ENCODE results near the gene PTPRN2. TPM values are rescaled to one million over a fixed set of nuclear protein-coding genes. Genes with fewer than 3 reads are reported as not detected.
A peak's percentile ranks its signal among the peaks of the same experiment; 100 is the strongest.

PTPRN2 gene
- polyA plus RNA-seq, 1 of the 3 experiments (the other 2 are of a cell fraction) = 4.0 TPM

DNA sequence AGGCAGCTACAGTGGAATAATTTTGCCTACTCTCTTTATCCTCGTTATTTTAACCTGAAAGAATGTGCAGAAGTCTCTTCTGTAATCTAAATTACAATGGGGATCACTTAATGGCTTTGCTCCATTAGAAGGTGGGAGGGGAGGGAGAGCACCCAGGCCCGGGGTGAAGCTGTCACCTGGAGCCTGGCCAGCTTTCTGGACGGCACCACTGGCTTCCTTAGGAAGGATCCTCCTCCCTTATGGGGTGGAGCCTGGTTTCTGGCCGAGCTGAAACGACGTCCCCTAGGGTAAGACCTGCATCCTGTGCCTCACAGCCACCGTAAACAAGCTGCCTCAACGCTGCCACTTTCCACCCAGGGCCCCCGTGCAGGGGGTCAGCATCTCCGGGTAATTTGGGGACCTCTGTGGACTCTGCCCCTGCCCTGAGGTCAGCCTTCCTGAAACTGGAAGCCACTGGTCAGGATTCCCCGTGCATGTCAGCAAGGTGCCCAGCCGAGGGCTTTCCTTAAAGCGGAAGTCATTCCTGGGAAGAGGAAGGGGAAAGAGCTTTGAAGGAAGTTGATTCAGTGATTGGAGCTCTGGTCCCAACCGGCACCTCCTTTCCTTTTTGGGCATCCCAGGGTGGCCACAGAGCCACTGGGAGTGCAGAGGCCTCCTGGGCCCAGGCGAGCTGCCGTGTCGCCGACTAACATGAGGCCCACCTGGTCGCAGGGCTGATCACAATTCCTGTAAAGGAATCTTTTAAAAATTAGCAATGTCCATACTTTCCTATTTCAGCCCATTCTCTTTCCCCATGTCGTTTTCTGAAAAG, 681.8 kb downstream of the PTPRN2 start:
- Histone ChIP-seq H3K9ac (no peak overlapping the region), H3F3A (replicated peaks; ENCODE audit: insufficient read depth) (no peaks in the 10 kb centered on the region), H2AFZ (ENCODE audit: low read depth) (no peak overlapping the region), H3K9me2 (no peaks in the 10 kb centered on the region), H3K36me3 (replicated peaks in 1 of 2; ENCODE audit: control insufficient read depth in 1 of 2, insufficient read depth in 2 of 2, low read length in 1 of 2) (no peaks in the 10 kb centered on the region), H3K27me3 (ENCODE audit: insufficient read depth) (no peaks in the 10 kb centered on the region), H3K4me2 (no peak overlapping the region), H3K4me1 (ENCODE audit: control insufficient read depth in 1 of 2, insufficient read depth in 2 of 2, low read depth in 1 of 2, low read length in 1 of 2) (peaks cover 0 to 12% of the 10 kb centered on the region in 2 experiments; a peak in 1 of 4 replicates), H3K79me2 (ENCODE audit: insufficient read depth) (no peaks in the 10 kb centered on the region), H3K9me3 (no peaks in the 10 kb centered on the region), H3K27ac (ENCODE audit: low read depth in 2 of 2, low read length in 1 of 2) (no peak overlapping the region; a peak in 1 of 4 replicates), H3K4me3 (ENCODE audit: low read depth in 2 of 2, low read length in 1 of 2) (no peak overlapping the region), H4K20me1 (ENCODE audit: insufficient read depth) (no peaks in the 10 kb centered on the region)
- ChIA-PET CTCF (interaction anchor here (0.6 to 1.5 kb wide), 3 partner anchors 8 to 473 kb away, joined by 3 to 4 read pairs (median 3); no protein-coding TSS in a partner anchor), POLR2A (no interaction called here)
- whole genome bisulfite sequencing (ENCODE audit: low lambda C conversion rate) = 25% methylated on average over 20 of the region's 20 CpGs
- peak; percentile 91 for DNase-seq
- TF ChIP-seq, protein P1, sequence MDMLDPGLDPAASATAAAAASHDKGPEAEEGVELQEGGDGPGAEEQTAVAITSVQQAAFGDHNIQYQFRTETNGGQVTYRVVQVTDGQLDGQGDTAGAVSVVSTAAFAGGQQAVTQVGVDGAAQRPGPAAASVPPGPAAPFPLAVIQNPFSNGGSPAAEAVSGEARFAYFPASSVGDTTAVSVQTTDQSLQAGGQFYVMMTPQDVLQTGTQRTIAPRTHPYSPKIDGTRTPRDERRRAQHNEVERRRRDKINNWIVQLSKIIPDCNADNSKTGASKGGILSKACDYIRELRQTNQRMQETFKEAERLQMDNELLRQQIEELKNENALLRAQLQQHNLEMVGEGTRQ (IDR thresholded peaks at IDR 0.05; ENCODE audit: borderline replicate concordance, low read depth, low read length) = no peak

DNA sequence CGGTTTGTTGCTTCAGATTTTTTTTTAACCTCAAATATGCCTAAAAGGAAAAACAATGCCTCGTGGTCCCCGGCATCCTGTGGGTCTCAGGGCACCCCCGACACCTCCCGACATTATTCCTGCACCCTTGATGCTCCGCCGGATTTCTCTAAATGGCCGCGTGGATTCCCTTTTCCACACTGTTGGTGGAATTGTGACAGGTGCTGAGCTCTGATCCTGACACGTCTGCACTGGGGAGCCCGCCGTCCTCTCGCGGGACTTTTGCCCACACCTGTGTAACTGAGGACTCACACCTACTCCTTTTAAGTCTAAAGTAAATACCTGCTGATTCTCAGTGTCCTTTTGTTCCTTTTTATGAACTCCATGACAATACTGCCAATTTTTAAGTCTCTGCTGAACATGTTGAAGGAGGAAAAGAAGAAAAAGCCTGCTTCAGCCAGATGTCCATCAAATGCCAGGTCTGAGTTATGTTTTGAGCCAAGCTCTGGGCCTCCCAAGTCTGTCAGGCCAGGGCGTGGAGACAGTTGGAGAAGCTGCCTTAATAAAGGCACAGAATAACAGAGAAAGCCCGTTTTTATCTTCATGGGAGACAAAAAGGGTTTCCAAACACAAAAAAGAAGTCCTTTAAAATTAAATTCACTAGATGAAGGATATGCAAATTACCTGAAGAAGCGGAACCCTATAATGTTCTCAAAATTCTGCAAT, 682.6 kb downstream of the PTPRN2 start:
- no peaks in the 10 kb centered on the region for H3K79me2 ChIP-seq (ENCODE audit: insufficient read depth)
- H3K4me3 ChIP-seq (ENCODE audit: low read depth in 2 of 2, low read length in 1 of 2) = no peak overlapping the region
- H3K9me2 ChIP-seq = no peaks in the 10 kb centered on the region
- no peaks in the 10 kb centered on the region for H3F3A ChIP-seq (replicated peaks; ENCODE audit: insufficient read depth)
- H3K9ac ChIP-seq = no peak overlapping the region
- no peak for DNase-seq
- no peak overlapping the region for H3K4me2 ChIP-seq
- H3K36me3 ChIP-seq (replicated peaks in 1 of 2; ENCODE audit: control insufficient read depth in 1 of 2, insufficient read depth in 2 of 2, low read length in 1 of 2) = no peaks in the 10 kb centered on the region
- POLR2A ChIA-PET = no interaction called here
- CTCF ChIA-PET = interaction anchor here (1.5 kb wide), 1 partner anchor 472 kb away, joined by 3 read pairs; no protein-coding TSS in a partner anchor
- H3K27me3 ChIP-seq (ENCODE audit: insufficient read depth) = no peaks in the 10 kb centered on the region
- no peaks in the 10 kb centered on the region for H4K20me1 ChIP-seq (ENCODE audit: insufficient read depth)
- peaks cover 0 to 19% of the 10 kb centered on the region in 2 experiments; a peak in 1 of 4 replicates for H3K4me1 ChIP-seq (ENCODE audit: control insufficient read depth in 1 of 2, insufficient read depth in 2 of 2, low read depth in 1 of 2, low read length in 1 of 2)
- no peak overlapping the region for H2AFZ ChIP-seq (ENCODE audit: low read depth)
- 62% methylated on average over 17 of the region's 17 CpGs for WGBS (ENCODE audit: low lambda C conversion rate)
- no peaks in the 10 kb centered on the region for H3K9me3 ChIP-seq
- TF ChIP-seq CHD2 (IDR thresholded peaks at IDR 0.05; ENCODE audit: low read length, partially characterized antibody) = no peak
- no peak for TF ChIP-seq RAD21 (IDR thresholded peaks at IDR 0.05; ENCODE audit: low read length)
- no peak for TF ChIP-seq SMC3 (IDR thresholded peaks at IDR 0.05; ENCODE audit: low read depth, low read length)
- no peak for TF ChIP-seq TAF1 (IDR thresholded peaks at IDR 0.05; ENCODE audit: borderline replicate concordance, low read depth, low read length)
- TF ChIP-seq, protein P2, sequence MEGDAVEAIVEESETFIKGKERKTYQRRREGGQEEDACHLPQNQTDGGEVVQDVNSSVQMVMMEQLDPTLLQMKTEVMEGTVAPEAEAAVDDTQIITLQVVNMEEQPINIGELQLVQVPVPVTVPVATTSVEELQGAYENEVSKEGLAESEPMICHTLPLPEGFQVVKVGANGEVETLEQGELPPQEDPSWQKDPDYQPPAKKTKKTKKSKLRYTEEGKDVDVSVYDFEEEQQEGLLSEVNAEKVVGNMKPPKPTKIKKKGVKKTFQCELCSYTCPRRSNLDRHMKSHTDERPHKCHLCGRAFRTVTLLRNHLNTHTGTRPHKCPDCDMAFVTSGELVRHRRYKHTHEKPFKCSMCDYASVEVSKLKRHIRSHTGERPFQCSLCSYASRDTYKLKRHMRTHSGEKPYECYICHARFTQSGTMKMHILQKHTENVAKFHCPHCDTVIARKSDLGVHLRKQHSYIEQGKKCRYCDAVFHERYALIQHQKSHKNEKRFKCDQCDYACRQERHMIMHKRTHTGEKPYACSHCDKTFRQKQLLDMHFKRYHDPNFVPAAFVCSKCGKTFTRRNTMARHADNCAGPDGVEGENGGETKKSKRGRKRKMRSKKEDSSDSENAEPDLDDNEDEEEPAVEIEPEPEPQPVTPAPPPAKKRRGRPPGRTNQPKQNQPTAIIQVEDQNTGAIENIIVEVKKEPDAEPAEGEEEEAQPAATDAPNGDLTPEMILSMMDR (IDR thresholded peaks at IDR 0.05) = no peak
- TF ChIP-seq, protein P3, sequence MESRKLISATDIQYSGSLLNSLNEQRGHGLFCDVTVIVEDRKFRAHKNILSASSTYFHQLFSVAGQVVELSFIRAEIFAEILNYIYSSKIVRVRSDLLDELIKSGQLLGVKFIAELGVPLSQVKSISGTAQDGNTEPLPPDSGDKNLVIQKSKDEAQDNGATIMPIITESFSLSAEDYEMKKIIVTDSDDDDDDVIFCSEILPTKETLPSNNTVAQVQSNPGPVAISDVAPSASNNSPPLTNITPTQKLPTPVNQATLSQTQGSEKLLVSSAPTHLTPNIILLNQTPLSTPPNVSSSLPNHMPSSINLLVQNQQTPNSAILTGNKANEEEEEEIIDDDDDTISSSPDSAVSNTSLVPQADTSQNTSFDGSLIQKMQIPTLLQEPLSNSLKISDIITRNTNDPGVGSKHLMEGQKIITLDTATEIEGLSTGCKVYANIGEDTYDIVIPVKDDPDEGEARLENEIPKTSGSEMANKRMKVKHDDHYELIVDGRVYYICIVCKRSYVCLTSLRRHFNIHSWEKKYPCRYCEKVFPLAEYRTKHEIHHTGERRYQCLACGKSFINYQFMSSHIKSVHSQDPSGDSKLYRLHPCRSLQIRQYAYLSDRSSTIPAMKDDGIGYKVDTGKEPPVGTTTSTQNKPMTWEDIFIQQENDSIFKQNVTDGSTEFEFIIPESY (IDR thresholded peaks at IDR 0.05; ENCODE audit: borderline replicate concordance, low read depth) = no peak
- TF ChIP-seq JUND (IDR thresholded peaks at IDR 0.05) = no peak
- TF ChIP-seq, protein P1 (IDR thresholded peaks at IDR 0.05; ENCODE audit: borderline replicate concordance, low read depth, low read length) = no peak
- TF ChIP-seq SIN3A (IDR thresholded peaks at IDR 0.05; ENCODE audit: borderline replicate concordance, low read depth, low read length) = no peak
- no peak overlapping the region for H3K27ac ChIP-seq (ENCODE audit: low read depth in 2 of 2, low read length in 1 of 2)
